Stimulated activated CD4-positive, alpha-beta T cell treated with anti-CD3 and anti-CD28 coated beads, Interleukin-1b, Interleukin-23, amount 100 ng/mL, for 48 hours (primary cell): Measurements from ENCODE around the gene TBX3.

Experiments
- DNase-seq: peaks from one replicate; pipeline ENCODE4 v3.0.0-alpha.2; 2020

The TBX3 gene

GRCh38 chr12:114696443-114697242 is 12.7 kb upstream of the TBX3 start:
- no peak for DNase-seq

GRCh38 chr12:114695305-114695592 is 11.3 kb upstream of the TBX3 start:
- no peak for DNase-seq

GRCh38 chr12:114694436-114695304 is 10.7 kb upstream of the TBX3 start:
- no peak for DNase-seq

GRCh38 chr12:114693532-114693931 is 9.6 kb upstream of the TBX3 start:
- no peak for DNase-seq

- DNase-seq: no peak
Observed at GRCh38 chr12:114693059-114693531, 9.1 kb upstream of the TBX3 start.

- no peak for DNase-seq
Observed at GRCh38 chr12:114692186-114693058, 8.4 kb upstream of the TBX3 start.

GRCh38 chr12:114691763-114692185 is 7.8 kb upstream of the TBX3 start:
- no peak for DNase-seq

- no peak for DNase-seq
Observed at GRCh38 chr12:114691196-114691595, 7.2 kb upstream of the TBX3 start.

- no peak for DNase-seq
Observed at GRCh38 chr12:114690267-114691135, 6.5 kb upstream of the TBX3 start.

GRCh38 chr12:114689075-114689994 is 5.4 kb upstream of the TBX3 start:
- DNase-seq: no peak

GRCh38 chr12:114688256-114688845 is 4.4 kb upstream of the TBX3 start:
- no peak for DNase-seq

GRCh38 chr12:114687802-114688201 is 3.8 kb upstream of the TBX3 start:
- DNase-seq: no peak

- DNase-seq: no peak
Observed at GRCh38 chr12:114686773-114687500, 3.0 kb upstream of the TBX3 start.

GRCh38 chr12:114686426-114686772 is 2.4 kb upstream of the TBX3 start:
- DNase-seq: no peak

- no peak for DNase-seq
Observed at GRCh38 chr12:114685869-114686268, 1.9 kb upstream of the TBX3 start.

- no peak for DNase-seq
Observed at GRCh38 chr12:114685320-114685781, 1.4 kb upstream of the TBX3 start.

- DNase-seq: no peak
Observed at GRCh38 chr12:114684870-114685273, 897 bp upstream of the TBX3 start.

GRCh38 chr12:114683709-114684097 is 272 bp downstream of the TBX3 start:
- no peak for DNase-seq

- DNase-seq: no peak
Observed at GRCh38 chr12:114682785-114683708, 928 bp downstream of the TBX3 start.
